Stimulated activated CD4-positive, alpha-beta T cell treated with anti-CD3 and anti-CD28 coated beads, Interleukin-12 subunit alpha, Interleukin-12 subunit beta, amount 100 ng/mL, for 24 hours (primary cell): ENCODE data around the gene RALGPS2.
"Not testable (repeated sequence)": the region's sequence is repeated elsewhere in the genome, so short reads cannot be mapped to it uniquely, and the experiment has no call there.

Experiments
- DNase-seq, 2 experiments: peaks; one replicate each; pipeline ENCODE4 v3.0.0-alpha.2; 2020; ENCODE audit warnings: low read depth in 2 of 2

The RALGPS2 gene

GRCh38 chr1:178942285-178943198 is 217.5 kb downstream of the RALGPS2 start:
- no peak for DNase-seq

- no peak for DNase-seq
Measured at GRCh38 chr1:178944729-178945128, 219.7 kb downstream of the RALGPS2 start.

GRCh38 chr1:178945763-178946266 is 220.8 kb downstream of the RALGPS2 start:
- DNase-seq: no peak

GRCh38 chr1:178946416-178946815 is 221.4 kb downstream of the RALGPS2 start:
- DNase-seq: no peak

- DNase-seq: no peak
Measured at GRCh38 chr1:178946855-178947676, 222.0 kb downstream of the RALGPS2 start.

GRCh38 chr1:178947677-178947981 is 222.6 kb downstream of the RALGPS2 start:
- DNase-seq: no peak

GRCh38 chr1:178948676-178949075 is 223.6 kb downstream of the RALGPS2 start:
- DNase-seq: no peak

GRCh38 chr1:178949866-178950265 is 224.8 kb downstream of the RALGPS2 start:
- DNase-seq: not testable (repeated sequence)

GRCh38 chr1:178951600-178951999 is 226.6 kb downstream of the RALGPS2 start:
- no peak for DNase-seq

GRCh38 chr1:178953034-178953433 is 228.0 kb downstream of the RALGPS2 start:
- no peak for DNase-seq

- no peak for DNase-seq
Measured at GRCh38 chr1:178953538-178954324, 228.7 kb downstream of the RALGPS2 start.

- DNase-seq: no peak
Measured at GRCh38 chr1:178954325-178954690, 229.3 kb downstream of the RALGPS2 start.

GRCh38 chr1:178954937-178955336 is 229.9 kb downstream of the RALGPS2 start:
- no peak for DNase-seq

GRCh38 chr1:178955391-178955954 is 230.4 kb downstream of the RALGPS2 start:
- no peak for DNase-seq

GRCh38 chr1:178958491-178958890 is 233.4 kb downstream of the RALGPS2 start:
- DNase-seq: no peak

GRCh38 chr1:178959543-178960460 is 234.8 kb downstream of the RALGPS2 start:
- DNase-seq: no peak

- no peak for DNase-seq
Measured at GRCh38 chr1:178960482-178961240, 235.6 kb downstream of the RALGPS2 start.

GRCh38 chr1:178961331-178961730 is 236.3 kb downstream of the RALGPS2 start:
- DNase-seq: no peak

- DNase-seq: no peak
Measured at GRCh38 chr1:178961868-178962267, 236.8 kb downstream of the RALGPS2 start.
